GM11168 (cell line): ENCODE results near the gene PIP4P1.

ENCODE experiments used
- in situ Hi-C: fragments of 300-500 bp; cut with MboI; formaldehyde crosslinking; loops from one replicate; pipeline ENCODE4 v1.12.0; 2022; ENCODE audit warnings: low sequenced_read_pairs; ENCODE audit not compliant: unreplicated experiment

The PIP4P1 gene

GRCh38 chr14:20440465-20440864, 20.8 kb downstream of the PIP4P1 start:
- in situ Hi-C loops: no loop called here

GRCh38 chr14:20438664-20439063, 22.6 kb downstream of the PIP4P1 start:
- in situ Hi-C loops: no loop called here

GRCh38 chr14:20436363-20436755, 24.9 kb downstream of the PIP4P1 start:
- in situ Hi-C loops: no loop called here

GRCh38 chr14:20435582-20436362, 25.5 kb downstream of the PIP4P1 start, which contains the start of gene KLHL33:
Gene KLHL33, minus strand, starts transcription at chr14:20436166. Its CDS starts 355 bp downstream, at chr14:20435811.
- in situ Hi-C loops: no loop called here

- in situ Hi-C loops: no loop called here
These were observed 26.3 kb downstream of the PIP4P1 start for GRCh38 chr14:20434701-20435581.

- in situ Hi-C loops: no loop called here
These were observed 31.2 kb downstream of the PIP4P1 start for GRCh38 chr14:20429801-20430669.

- in situ Hi-C loops: no loop called here
These were observed 32.4 kb downstream of the PIP4P1 start for GRCh38 chr14:20428802-20429201.

- in situ Hi-C loops: no loop called here
These were observed 33.2 kb downstream of the PIP4P1 start for GRCh38 chr14:20428010-20428365.

- in situ Hi-C loops: no loop called here
These were observed 33.8 kb downstream of the PIP4P1 start for GRCh38 chr14:20427231-20428009.

- in situ Hi-C loops: no loop called here
These were observed 36.4 kb downstream of the PIP4P1 start for GRCh38 chr14:20424851-20425250.

- in situ Hi-C loops: no loop called here
These were observed 38.3 kb downstream of the PIP4P1 start for GRCh38 chr14:20422886-20423285.

GRCh38 chr14:20421267-20421666, 40.0 kb downstream of the PIP4P1 start:
- in situ Hi-C loops: no loop called here

- in situ Hi-C loops: no loop called here
These were observed 41.8 kb downstream of the PIP4P1 start for GRCh38 chr14:20419419-20419818.

GRCh38 chr14:20418501-20418909, 42.7 kb downstream of the PIP4P1 start:
- in situ Hi-C loops: no loop called here

GRCh38 chr14:20417250-20418186, 43.7 kb downstream of the PIP4P1 start:
- in situ Hi-C loops: no loop called here

- in situ Hi-C loops: no loop called here
These were observed 45.0 kb downstream of the PIP4P1 start for GRCh38 chr14:20416223-20416622.

GRCh38 chr14:20415782-20416206, 45.4 kb downstream of the PIP4P1 start:
- in situ Hi-C loops: no loop called here

- in situ Hi-C loops: no loop called here
These were observed 47.5 kb downstream of the PIP4P1 start for GRCh38 chr14:20413744-20414082.
